HEK293 (cell line): Measurements from ENCODE around the gene UFSP1.

Experiments used
- CTCF ChIA-PET: fragments of 350-600 bp; formaldehyde crosslinking; extraction: SDS; loops from one replicate; lab custom pipeline; 2021; ENCODE audit warnings: antibody characterized with exemption; lab: Yijun Ruan, JAX
- POLR2A ChIA-PET: fragments of 300-600 bp; formaldehyde crosslinking; extraction: SDS; loops from one replicate; lab custom pipeline; 2020; ENCODE audit warnings: antibody characterized with exemption, inconsistent platforms; lab: Yijun Ruan, JAX
- H3K27ac ChIP-seq: fragments of 200-500 bp; sonication (Bioruptor generic); 2 replicates; pipeline ENCODE4 v1.5.1; 2014; ENCODE audit warnings: low read depth, low read length, control low read depth, inconsistent platforms; ENCODE audit errors: extremely low read depth
- H3K36me3 ChIP-seq, 2 experiments: fragments of 200-500 bp in 1 of 2; sonication (Bioruptor generic) in 1 of 2; 1 replicate in 1 of 2; 2 replicates in 1 of 2; pipeline ENCODE4 v1.5.1; 2014 to 2017; ENCODE audit warnings: inconsistent platforms in 2 of 2, low read length in 2 of 2; ENCODE audit not compliant: control insufficient read depth in 2 of 2, insufficient read depth in 1 of 2
- H3K4me1 ChIP-seq: fragments of 200-500 bp; sonication (Bioruptor generic); 2 replicates; pipeline ENCODE4 v1.5.1; 2014; ENCODE audit warnings: mild to moderate bottlenecking, low read length, inconsistent platforms; ENCODE audit not compliant: control insufficient read depth, insufficient read depth
- H3K4me3 ChIP-seq: 2 replicates; pipeline ENCODE4 v1.5.1; 2011; ENCODE audit warnings: low read depth, mild to moderate bottlenecking, control low read depth, low read length, moderate library complexity
- H3K9me3 ChIP-seq: fragments of 200-500 bp; sonication (Bioruptor generic); 2 replicates; pipeline ENCODE4 v1.5.1; 2014; ENCODE audit warnings: low read depth, low read length, inconsistent platforms; ENCODE audit not compliant: control insufficient read depth, insufficient read depth
- EGR2 ChIP-seq: fragments of 450-650 bp; formaldehyde crosslinking; IDR thresholded peaks from 2 replicates; pipeline ENCODE4 v1.5.1; 2016; ENCODE audit warnings: low read depth, missing biosample characterization, missing genetic modification characterization
- HOXC10 ChIP-seq: sonication (generic); formaldehyde crosslinking; IDR thresholded peaks from 2 replicates; pipeline ENCODE4 v1.8.1; 2023; ENCODE audit warnings: mild to moderate bottlenecking, missing genetic modification reagents
- KLF1 ChIP-seq: fragments of 450-650 bp; formaldehyde crosslinking; IDR thresholded peaks from 2 replicates; pipeline ENCODE4 v1.5.1; 2016; ENCODE audit warnings: missing biosample characterization, missing genetic modification characterization
- PATZ1 ChIP-seq: fragments of 450-650 bp; formaldehyde crosslinking; IDR thresholded peaks from 2 replicates; pipeline ENCODE4 v1.5.1; 2016; ENCODE audit warnings: missing biosample characterization, missing genetic modification characterization
- SCRT2 ChIP-seq: fragments of 450-650 bp; formaldehyde crosslinking; IDR thresholded peaks from 2 replicates; pipeline ENCODE4 v1.5.1; 2016; ENCODE audit warnings: missing biosample characterization, missing genetic modification characterization
- SP2 ChIP-seq: fragments of 450-650 bp; formaldehyde crosslinking; IDR thresholded peaks from 2 replicates; pipeline ENCODE4 v1.5.1; 2016; ENCODE audit warnings: missing biosample characterization, missing genetic modification characterization
- ZBTB1 ChIP-seq: fragments of 450-650 bp; formaldehyde crosslinking; IDR thresholded peaks from 2 replicates; pipeline ENCODE4 v1.5.1; 2016; ENCODE audit warnings: missing biosample characterization, missing genetic modification characterization
- ZBTB11 ChIP-seq: fragments of 450-650 bp; formaldehyde crosslinking; conservative IDR thresholded peaks from 2 replicates; pipeline ENCODE4 v1.5.1; 2016; ENCODE audit warnings: low read depth, missing biosample characterization, missing genetic modification characterization
- ZBTB17 ChIP-seq: fragments of 450-650 bp; formaldehyde crosslinking; IDR thresholded peaks from 2 replicates; pipeline ENCODE4 v1.5.1; 2016; ENCODE audit warnings: missing biosample characterization, missing genetic modification characterization
- ZFHX2 ChIP-seq: fragments of 450-650 bp; formaldehyde crosslinking; conservative IDR thresholded peaks from 2 replicates; pipeline ENCODE4 v1.5.1; 2016; ENCODE audit warnings: missing biosample characterization, missing genetic modification characterization
- ZNF10 ChIP-seq: fragments of 450-650 bp; formaldehyde crosslinking; IDR thresholded peaks from 2 replicates; pipeline ENCODE4 v1.5.1; 2017; ENCODE audit warnings: missing biosample characterization, missing genetic modification characterization
- ZNF132 ChIP-seq: fragments of 450-650 bp; formaldehyde crosslinking; IDR thresholded peaks from 2 replicates; pipeline ENCODE4 v1.5.1; 2017; ENCODE audit warnings: missing biosample characterization, missing genetic modification characterization, borderline replicate concordance
- ZNF175 ChIP-seq: fragments of 450-650 bp; formaldehyde crosslinking; IDR thresholded peaks from 2 replicates; pipeline ENCODE4 v1.5.1; 2016; ENCODE audit warnings: missing biosample characterization, missing genetic modification characterization
- ZNF18 ChIP-seq: fragments of 450-650 bp; formaldehyde crosslinking; IDR thresholded peaks from 2 replicates; pipeline ENCODE4 v1.5.1; 2016; ENCODE audit warnings: missing biosample characterization, missing genetic modification characterization
- ZNF266 ChIP-seq: fragments of 450-650 bp; formaldehyde crosslinking; IDR thresholded peaks from 2 replicates; pipeline ENCODE4 v1.5.1; 2016; ENCODE audit warnings: missing biosample characterization, missing genetic modification characterization, low read depth
- ZNF366 ChIP-seq: fragments of 450-650 bp; formaldehyde crosslinking; conservative IDR thresholded peaks from 2 replicates; pipeline ENCODE4 v1.5.1; 2016; ENCODE audit warnings: missing biosample characterization, missing genetic modification characterization
- ZNF394 ChIP-seq: fragments of 450-650 bp; formaldehyde crosslinking; IDR thresholded peaks from 2 replicates; pipeline ENCODE4 v1.5.1; 2016; ENCODE audit warnings: missing biosample characterization, missing genetic modification characterization, mild to moderate bottlenecking, moderate library complexity, borderline replicate concordance
- ZNF48 ChIP-seq: fragments of 450-650 bp; formaldehyde crosslinking; IDR thresholded peaks from 2 replicates; pipeline ENCODE4 v1.5.1; 2016; ENCODE audit warnings: missing biosample characterization, missing genetic modification characterization
- ZNF514 ChIP-seq: fragments of 450-650 bp; formaldehyde crosslinking; IDR thresholded peaks from 2 replicates; pipeline ENCODE4 v1.5.1; 2016; ENCODE audit warnings: missing biosample characterization, missing genetic modification characterization
- ZNF555 ChIP-seq: fragments of 450-650 bp; formaldehyde crosslinking; conservative IDR thresholded peaks from 2 replicates; pipeline ENCODE4 v1.5.1; 2017; ENCODE audit warnings: missing biosample characterization, mild to moderate bottlenecking, missing genetic modification characterization, inconsistent platforms
- ZNF558 ChIP-seq: fragments of 450-650 bp; formaldehyde crosslinking; IDR thresholded peaks from 2 replicates; pipeline ENCODE4 v1.5.1; 2016; ENCODE audit warnings: missing biosample characterization, missing genetic modification characterization
- ZNF600 ChIP-seq: fragments of 450-650 bp; formaldehyde crosslinking; IDR thresholded peaks from 2 replicates; pipeline ENCODE4 v1.5.1; 2016; ENCODE audit warnings: missing biosample characterization, missing genetic modification characterization
- ZNF701 ChIP-seq: fragments of 450-650 bp; formaldehyde crosslinking; IDR thresholded peaks from 2 replicates; pipeline ENCODE4 v1.5.1; 2016; ENCODE audit warnings: missing biosample characterization, missing genetic modification characterization
- ZNF768 ChIP-seq: fragments of 450-650 bp; formaldehyde crosslinking; IDR thresholded peaks from 2 replicates; pipeline ENCODE4 v1.5.1; 2018; ENCODE audit warnings: missing biosample characterization, mild to moderate bottlenecking, missing genetic modification characterization
- ZSCAN30 ChIP-seq: fragments of 450-650 bp; IDR thresholded peaks from 2 replicates; pipeline ENCODE4 v1.5.1; 2018; ENCODE audit warnings: missing biosample characterization, mild to moderate bottlenecking, missing genetic modification characterization, moderate library complexity

UFSP1 gene

GRCh38 chr7:100886142-100886935 is 3.2 kb downstream of the UFSP1 start:
- Histone ChIP-seq H3K36me3 (peaks cover 26 to 74% of the 10 kb centered on the region in 2 experiments), H3K4me3 (no peak overlapping the region), H3K9me3 (no peaks in the 10 kb centered on the region), H3K27ac (peak overlapping the region; percentile 94), H3K4me1 (peaks cover 4% of the 10 kb centered on the region; the same call in 1 of the 2 replicates)
- ChIA-PET CTCF (interaction anchor here (0.6 to 0.9 kb wide), 2 partner anchors 59 to 167 kb away, joined by 3 to 5 read pairs; partner anchors contain the start of gene EPHB4), POLR2A (interaction anchor here (1.4 to 8.7 kb wide), 3 partner anchors 9 to 200 kb away, joined by 4 to 198 read pairs (median 5); partner anchors contain the start of genes POP7 and SRRT)
- TF ChIP-seq ZNF48 (tag by site-specific recombination) (no peak), SCRT2 (tag by site-specific recombination) (peak; percentile 71), ZBTB17 (peak; percentile 38; the same call in 1 of the 2 replicates), ZNF394 (tag by site-specific recombination) (peak; percentile 40; the same call in 1 of the 2 replicates), ZFHX2 (tag by site-specific recombination) (peak; percentile 34), ZNF600 (tag by site-specific recombination) (0 out of 2 replicates have a peak, but pooled peaks have one; percentile 19), ZNF18 (tag by site-specific recombination) (peak; percentile 97), ZNF514 (tag by site-specific recombination) (no peak)

GRCh38 chr7:100885440-100886141 is 3.9 kb downstream of the UFSP1 start:
- CTCF ChIA-PET, result interaction anchor here (0.6 kb wide), 1 partner anchor 166 kb away, joined by 3 read pairs; no protein-coding TSS in a partner anchor
- TF ChIP-seq ZBTB11, result no peak
- no peak for TF ChIP-seq ZNF558 (tag by site-specific recombination)
- TF ChIP-seq ZNF701 (tag by site-specific recombination), result no peak
- TF ChIP-seq KLF1 (tag by site-specific recombination), result no peak
- TF ChIP-seq ZNF175 (tag by site-specific recombination), result no peak
- no peak for TF ChIP-seq SP2 (tag by site-specific recombination)
- TF ChIP-seq ZNF266 (tag by site-specific recombination), result no peak
- TF ChIP-seq PATZ1 (tag by site-specific recombination), result 0 out of 2 replicates have a peak, but pooled peaks have one; percentile 17
- no peak for TF ChIP-seq ZNF132 (tag by site-specific recombination)
- peak; percentile 23; the same call in 1 of the 2 replicates for TF ChIP-seq EGR2 (tag by site-specific recombination)
- no peak for TF ChIP-seq ZBTB1 (tag by site-specific recombination)
- 0 out of 2 replicates have a peak, but pooled peaks have one; percentile 23 for TF ChIP-seq ZNF10 (tag by site-specific recombination)
- 0 out of 2 replicates have a peak, but pooled peaks have one; percentile 14 for TF ChIP-seq ZNF366 (tag by site-specific recombination)
- peak; percentile 77 for TF ChIP-seq ZNF600 (tag by site-specific recombination)
- no peak for TF ChIP-seq ZSCAN30 (tag by site-specific recombination)
- TF ChIP-seq ZNF555 (tag by site-specific recombination), result no peak
- TF ChIP-seq ZNF768, result no peak
- TF ChIP-seq HOXC10 (CRISPR knock-in tag), result no peak
- TF ChIP-seq, all 188 proteins: peak for 5
- H3K27ac ChIP-seq, result peak overlapping the region; percentile 33; the same call in 1 of the 2 replicates
- peaks cover 4% of the 10 kb centered on the region; the same call in 1 of the 2 replicates for H3K4me1 ChIP-seq
- peaks cover 29 to 80% of the 10 kb centered on the region in 2 experiments for H3K36me3 ChIP-seq
- POLR2A ChIA-PET, result interaction anchor here (8.7 kb wide), 1 partner anchor 9 kb away, joined by 198 read pairs; the partner anchor contains the start of gene SRRT
- H3K9me3 ChIP-seq, result no peaks in the 10 kb centered on the region
- no peak overlapping the region for H3K4me3 ChIP-seq
